Effector memory CD4-positive, alpha-beta T cell (primary cell): ENCODE data around the gene MTRF1L.
A peak's percentile ranks its signal among the peaks of the same experiment; 100 is the strongest.

Experiments used
- DNase-seq, 3 donors: peaks; one replicate each; pipeline ENCODE4 v3.0.0-alpha.2; 2020
- H3K27ac ChIP-seq: 2 replicates; pipeline ENCODE4 v1.7.0; 2013; ENCODE audit warnings: mild to moderate bottlenecking, low read length, moderate library complexity; ENCODE audit not compliant: insufficient read depth, poor library complexity, severe bottlenecking
- H3K27me3 ChIP-seq: replicated peaks from 2 replicates; pipeline ENCODE4 v1.7.0; 2013; ENCODE audit warnings: mild to moderate bottlenecking, low read length; ENCODE audit not compliant: insufficient read depth, control insufficient read depth, poor library complexity, severe bottlenecking
- H3K36me3 ChIP-seq: 2 replicates; pipeline ENCODE4 v1.7.0; 2013; ENCODE audit warnings: mild to moderate bottlenecking, low read length, moderate library complexity; ENCODE audit not compliant: control insufficient read depth, insufficient read depth
- H3K4me1 ChIP-seq: 2 replicates; pipeline ENCODE4 v1.7.0; 2013; ENCODE audit warnings: low read length, mild to moderate bottlenecking; ENCODE audit not compliant: control insufficient read depth, insufficient read depth, poor library complexity, severe bottlenecking
- H3K4me3 ChIP-seq: 2 replicates; pipeline ENCODE4 v1.7.0; 2013; ENCODE audit warnings: low read length, low read depth, mild to moderate bottlenecking; ENCODE audit not compliant: insufficient read depth, poor library complexity, severe bottlenecking
- H3K9me3 ChIP-seq: 2 replicates; pipeline ENCODE4 v1.7.0; 2013; ENCODE audit warnings: mild to moderate bottlenecking, low read length, moderate library complexity; ENCODE audit not compliant: control insufficient read depth
- total RNA-seq, 3 donors: gene quantifications; one replicate each; lab custom pipeline; 2026; lab: John Stamatoyannopoulos, UW

Gene MTRF1L
- 6.9 to 13.7 (median 10.1) reads per million in 3 donors for total RNA-seq

- Histone ChIP-seq H3K27me3 (no peaks in the 10 kb centered on the region), H3K36me3 (no peaks in the 10 kb centered on the region), H3K4me1 (peaks cover 18% of the 10 kb centered on the region), H3K4me3 (peak within 1 kb of the TSS; percentile 65), H3K27ac (peak within 1 kb of the TSS; percentile 71), H3K9me3 (no peaks in the 10 kb centered on the region)
- DNase-seq: peak; percentile 70 to 80 (median 78)
Observed at GRCh38 chr6:153002613-153003365, at the start of gene MTRF1L. MTRF1L (minus strand) TSS chr6:153002709; CDS start chr6:153002685, 24 bp downstream.

GRCh38 chr6:153051801-153052200 is 49.3 kb upstream of the MTRF1L start:
- Histone ChIP-seq H3K9me3 (no peaks in the 10 kb centered on the region), H3K4me3 (no peak overlapping the region), H3K36me3 (no peaks in the 10 kb centered on the region), H3K27ac (no peak overlapping the region), H3K4me1 (no peaks in the 10 kb centered on the region), H3K27me3 (no peaks in the 10 kb centered on the region)
- DNase-seq: no peak

GRCh38 chr6:153048631-153049030 is 46.1 kb upstream of the MTRF1L start:
- Histone ChIP-seq H3K4me1 (no peaks in the 10 kb centered on the region), H3K4me3 (no peak overlapping the region), H3K9me3 (no peaks in the 10 kb centered on the region), H3K36me3 (no peaks in the 10 kb centered on the region), H3K27me3 (no peaks in the 10 kb centered on the region), H3K27ac (no peak overlapping the region)
- DNase-seq: no peak

- no peak for DNase-seq
- H3K9me3 ChIP-seq: no peaks in the 10 kb centered on the region
Observed at GRCh38 chr6:153047386-153047785, 44.9 kb upstream of the MTRF1L start.

GRCh38 chr6:153045271-153045670 is 42.8 kb upstream of the MTRF1L start:
- no peaks in the 10 kb centered on the region for H3K4me1 ChIP-seq
- no peaks in the 10 kb centered on the region for H3K27me3 ChIP-seq
- no peaks in the 10 kb centered on the region for H3K9me3 ChIP-seq
- no peak for DNase-seq
- H3K36me3 ChIP-seq: no peaks in the 10 kb centered on the region
- no peak overlapping the region for H3K4me3 ChIP-seq
- no peak overlapping the region for H3K27ac ChIP-seq

More at GRCh38 chr6:153047386-153047785, 44.9 kb upstream of the MTRF1L start:
- Histone ChIP-seq H3K4me1 (no peaks in the 10 kb centered on the region), H3K27ac (no peak overlapping the region), H3K27me3 (no peaks in the 10 kb centered on the region), H3K4me3 (no peak overlapping the region), H3K36me3 (no peaks in the 10 kb centered on the region)

- H3K27ac ChIP-seq: no peak overlapping the region
- H3K27me3 ChIP-seq: no peaks in the 10 kb centered on the region
- no peak overlapping the region for H3K4me3 ChIP-seq
- no peak for DNase-seq
- H3K36me3 ChIP-seq: no peaks in the 10 kb centered on the region
- H3K4me1 ChIP-seq: no peaks in the 10 kb centered on the region
- no peaks in the 10 kb centered on the region for H3K9me3 ChIP-seq
Observed at GRCh38 chr6:153044295-153044694, 41.8 kb upstream of the MTRF1L start.

GRCh38 chr6:153043719-153044118 is 41.2 kb upstream of the MTRF1L start:
- DNase-seq: no peak
- Histone ChIP-seq H3K9me3 (no peaks in the 10 kb centered on the region), H3K27me3 (no peaks in the 10 kb centered on the region), H3K27ac (no peak overlapping the region), H3K36me3 (no peaks in the 10 kb centered on the region), H3K4me3 (no peak overlapping the region), H3K4me1 (no peaks in the 10 kb centered on the region)

GRCh38 chr6:153038378-153039057 is 36.0 kb upstream of the MTRF1L start:
- Histone ChIP-seq H3K27ac (no peak overlapping the region), H3K4me3 (no peak overlapping the region), H3K9me3 (no peaks in the 10 kb centered on the region), H3K36me3 (no peaks in the 10 kb centered on the region), H3K27me3 (no peaks in the 10 kb centered on the region), H3K4me1 (no peaks in the 10 kb centered on the region)
- no peak for DNase-seq

GRCh38 chr6:153034139-153034538 is 31.6 kb upstream of the MTRF1L start:
- Histone ChIP-seq H3K27ac (no peak overlapping the region), H3K27me3 (no peaks in the 10 kb centered on the region), H3K4me1 (no peaks in the 10 kb centered on the region), H3K9me3 (no peaks in the 10 kb centered on the region), H3K36me3 (no peaks in the 10 kb centered on the region), H3K4me3 (no peak overlapping the region)
- no peak for DNase-seq

- no peak for DNase-seq
- no peak overlapping the region for H3K4me3 ChIP-seq
- no peaks in the 10 kb centered on the region for H3K27me3 ChIP-seq
- no peaks in the 10 kb centered on the region for H3K4me1 ChIP-seq
- no peak overlapping the region for H3K27ac ChIP-seq
- H3K9me3 ChIP-seq: no peaks in the 10 kb centered on the region
- no peaks in the 10 kb centered on the region for H3K36me3 ChIP-seq
Observed at GRCh38 chr6:153032255-153032882, 29.9 kb upstream of the MTRF1L start.
